ENCODE measurements around the gene ING3.

ING3 gene

DNA sequence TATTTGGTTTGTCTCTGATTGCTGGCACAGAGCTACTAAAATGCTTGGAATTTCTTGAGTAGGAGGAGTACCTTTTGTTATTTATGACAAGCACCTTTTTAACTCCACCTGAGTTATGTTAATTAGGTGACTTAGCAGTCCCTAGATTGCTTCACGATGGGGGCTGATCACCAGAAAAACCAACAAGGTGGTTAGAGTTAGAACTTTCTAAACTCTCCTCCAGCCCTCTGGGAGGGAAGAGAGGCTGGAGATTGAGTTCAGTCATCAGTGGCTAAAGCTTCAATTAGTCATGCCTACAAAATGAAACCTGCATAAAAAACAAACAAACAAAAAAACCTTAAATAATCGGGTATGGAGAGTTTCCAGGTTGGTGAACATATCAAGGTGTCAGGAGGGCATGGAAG, 23.6 kb upstream of the ING3 start:
- no peaks in the 10 kb centered on the region for H3K9me2 ChIP-seq (replicated peaks; ENCODE audit: insufficient read depth, low read length)
- no peaks in the 10 kb centered on the region for H3K9me3 ChIP-seq (ENCODE audit: insufficient read depth, low read length)
- H4K20me1 ChIP-seq (ENCODE audit: low read depth, low read length), result no peaks in the 10 kb centered on the region
- no peak overlapping the region for H2AFZ ChIP-seq (ENCODE audit: low read depth, low read length, severe bottlenecking)
- H3F3A ChIP-seq (ENCODE audit: insufficient read depth), result no peaks in the 10 kb centered on the region
- no peak overlapping the region for H3K4me2 ChIP-seq (ENCODE audit: low read depth, low read length, poor library complexity, severe bottlenecking)
- H3K27me3 ChIP-seq (ENCODE audit: low read length), result no peaks in the 10 kb centered on the region
- TF ChIP-seq EZH2phosphoT487 (conservative IDR thresholded peaks at IDR 0.05; ENCODE audit: low read length), result no peak
- TF ChIP-seq, protein P1, sequence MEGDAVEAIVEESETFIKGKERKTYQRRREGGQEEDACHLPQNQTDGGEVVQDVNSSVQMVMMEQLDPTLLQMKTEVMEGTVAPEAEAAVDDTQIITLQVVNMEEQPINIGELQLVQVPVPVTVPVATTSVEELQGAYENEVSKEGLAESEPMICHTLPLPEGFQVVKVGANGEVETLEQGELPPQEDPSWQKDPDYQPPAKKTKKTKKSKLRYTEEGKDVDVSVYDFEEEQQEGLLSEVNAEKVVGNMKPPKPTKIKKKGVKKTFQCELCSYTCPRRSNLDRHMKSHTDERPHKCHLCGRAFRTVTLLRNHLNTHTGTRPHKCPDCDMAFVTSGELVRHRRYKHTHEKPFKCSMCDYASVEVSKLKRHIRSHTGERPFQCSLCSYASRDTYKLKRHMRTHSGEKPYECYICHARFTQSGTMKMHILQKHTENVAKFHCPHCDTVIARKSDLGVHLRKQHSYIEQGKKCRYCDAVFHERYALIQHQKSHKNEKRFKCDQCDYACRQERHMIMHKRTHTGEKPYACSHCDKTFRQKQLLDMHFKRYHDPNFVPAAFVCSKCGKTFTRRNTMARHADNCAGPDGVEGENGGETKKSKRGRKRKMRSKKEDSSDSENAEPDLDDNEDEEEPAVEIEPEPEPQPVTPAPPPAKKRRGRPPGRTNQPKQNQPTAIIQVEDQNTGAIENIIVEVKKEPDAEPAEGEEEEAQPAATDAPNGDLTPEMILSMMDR (IDR thresholded peaks at IDR 0.05; ENCODE audit: insufficient read depth, low read length, poor library complexity, severe bottlenecking), result no peak
- no peak overlapping the region for H3K9ac ChIP-seq (ENCODE audit: low read length)
- H3K79me2 ChIP-seq (ENCODE audit: insufficient read depth, low read length), result no peaks in the 10 kb centered on the region
- no peaks in the 10 kb centered on the region for H3K36me3 ChIP-seq (ENCODE audit: low read length)
- H3K27ac ChIP-seq (ENCODE audit: low read depth, low read length), result no peak overlapping the region
- no peak overlapping the region for H3K4me3 ChIP-seq (ENCODE audit: insufficient read depth, low read length, poor library complexity, severe bottlenecking)

- Histone ChIP-seq H3K27ac (ENCODE audit: low read depth, low read length) (no peak overlapping the region), H3K9me3 (ENCODE audit: insufficient read depth, low read length) (no peaks in the 10 kb centered on the region), H3K79me2 (ENCODE audit: insufficient read depth, low read length) (no peaks in the 10 kb centered on the region), H3K27me3 (ENCODE audit: low read length) (no peaks in the 10 kb centered on the region), H3K4me3 (ENCODE audit: insufficient read depth, low read length, poor library complexity, severe bottlenecking) (no peak overlapping the region), H4K20me1 (ENCODE audit: low read depth, low read length) (no peaks in the 10 kb centered on the region), H2AFZ (ENCODE audit: low read depth, low read length, severe bottlenecking) (no peak overlapping the region), H3K9ac (ENCODE audit: low read length) (no peak overlapping the region), H3K9me2 (replicated peaks; ENCODE audit: insufficient read depth, low read length) (no peaks in the 10 kb centered on the region), H3K4me2 (ENCODE audit: low read depth, low read length, poor library complexity, severe bottlenecking) (no peak overlapping the region), H3F3A (ENCODE audit: insufficient read depth) (no peaks in the 10 kb centered on the region), H3K36me3 (ENCODE audit: low read length) (no peaks in the 10 kb centered on the region)
- no peak for TF ChIP-seq EZH2phosphoT487 (conservative IDR thresholded peaks at IDR 0.05; ENCODE audit: low read length)
- TF ChIP-seq, protein P1 (IDR thresholded peaks at IDR 0.05; ENCODE audit: insufficient read depth, low read length, poor library complexity, severe bottlenecking), result no peak
Observed at GRCh38 chr7:120927454-120928103, 23.0 kb upstream of the ING3 start.

DNA sequence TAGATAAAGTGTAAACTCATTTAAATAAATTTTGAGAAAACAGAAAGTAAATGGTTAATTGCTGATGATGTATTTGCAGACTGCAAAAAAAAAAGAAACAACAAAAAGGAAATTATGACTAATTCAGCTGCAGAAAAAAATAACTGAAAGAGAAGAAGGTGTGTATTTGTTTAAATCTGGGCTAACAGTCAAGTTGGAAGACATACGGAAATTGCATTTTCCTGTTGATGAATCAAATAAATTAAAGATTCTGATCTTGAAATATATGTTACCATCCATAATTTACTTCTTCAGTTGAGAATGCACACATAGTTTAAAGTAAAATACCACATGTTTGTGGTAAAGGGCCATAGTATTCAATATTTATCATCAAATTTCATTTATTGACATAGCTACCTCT, 19.3 kb upstream of the ING3 start:
- Histone ChIP-seq H3K4me3 (ENCODE audit: insufficient read depth, low read length, poor library complexity, severe bottlenecking) (no peak overlapping the region), H3K27ac (ENCODE audit: low read depth, low read length) (no peak overlapping the region), H3K36me3 (ENCODE audit: low read length) (no peaks in the 10 kb centered on the region), H3K27me3 (ENCODE audit: low read length) (no peaks in the 10 kb centered on the region), H3K9me2 (replicated peaks; ENCODE audit: insufficient read depth, low read length) (no peaks in the 10 kb centered on the region), H3K79me2 (ENCODE audit: insufficient read depth, low read length) (no peaks in the 10 kb centered on the region), H3K4me2 (ENCODE audit: low read depth, low read length, poor library complexity, severe bottlenecking) (no peak overlapping the region), H4K20me1 (ENCODE audit: low read depth, low read length) (no peaks in the 10 kb centered on the region), H3K9ac (ENCODE audit: low read length) (no peak overlapping the region), H2AFZ (ENCODE audit: low read depth, low read length, severe bottlenecking) (no peak overlapping the region), H3F3A (ENCODE audit: insufficient read depth) (no peaks in the 10 kb centered on the region), H3K9me3 (ENCODE audit: insufficient read depth, low read length) (no peaks in the 10 kb centered on the region)
- no peak for TF ChIP-seq EZH2phosphoT487 (conservative IDR thresholded peaks at IDR 0.05; ENCODE audit: low read length)

GRCh38 chr7:120933475-120933874, 17.1 kb upstream of the ING3 start:
- no peaks in the 10 kb centered on the region for H3F3A ChIP-seq (ENCODE audit: insufficient read depth)

More at GRCh38 chr7:120933475-120933874, 17.1 kb upstream of the ING3 start:
- TF ChIP-seq, protein P1 (IDR thresholded peaks at IDR 0.05; ENCODE audit: insufficient read depth, low read length, poor library complexity, severe bottlenecking), result no peak
- no peak for TF ChIP-seq EZH2phosphoT487 (conservative IDR thresholded peaks at IDR 0.05; ENCODE audit: low read length)
- Histone ChIP-seq H3K4me3 (ENCODE audit: insufficient read depth, low read length, poor library complexity, severe bottlenecking) (no peak overlapping the region), H3K27ac (ENCODE audit: low read depth, low read length) (no peak overlapping the region), H3K4me2 (ENCODE audit: low read depth, low read length, poor library complexity, severe bottlenecking) (no peak overlapping the region), H3K36me3 (ENCODE audit: low read length) (no peaks in the 10 kb centered on the region), H3K9ac (ENCODE audit: low read length) (no peak overlapping the region), H3K79me2 (ENCODE audit: insufficient read depth, low read length) (no peaks in the 10 kb centered on the region), H3K9me3 (ENCODE audit: insufficient read depth, low read length) (no peaks in the 10 kb centered on the region), H3K9me2 (replicated peaks; ENCODE audit: insufficient read depth, low read length) (no peaks in the 10 kb centered on the region), H4K20me1 (ENCODE audit: low read depth, low read length) (no peaks in the 10 kb centered on the region), H2AFZ (ENCODE audit: low read depth, low read length, severe bottlenecking) (no peak overlapping the region), H3K27me3 (ENCODE audit: low read length) (no peaks in the 10 kb centered on the region)
